GM18873 (cell line): ENCODE results near the gene SGCD.

Experiments
- ATAC-seq: cut with Tn5 transposase; IDR thresholded peaks from one replicate; pipeline ENCODE4 v1.9.1; 2021; ENCODE audit warnings: mild to moderate bottlenecking, moderate library complexity, moderate number of reproducible peaks; ENCODE audit not compliant: unreplicated experiment, low FRiP score

The SGCD gene

DNA sequence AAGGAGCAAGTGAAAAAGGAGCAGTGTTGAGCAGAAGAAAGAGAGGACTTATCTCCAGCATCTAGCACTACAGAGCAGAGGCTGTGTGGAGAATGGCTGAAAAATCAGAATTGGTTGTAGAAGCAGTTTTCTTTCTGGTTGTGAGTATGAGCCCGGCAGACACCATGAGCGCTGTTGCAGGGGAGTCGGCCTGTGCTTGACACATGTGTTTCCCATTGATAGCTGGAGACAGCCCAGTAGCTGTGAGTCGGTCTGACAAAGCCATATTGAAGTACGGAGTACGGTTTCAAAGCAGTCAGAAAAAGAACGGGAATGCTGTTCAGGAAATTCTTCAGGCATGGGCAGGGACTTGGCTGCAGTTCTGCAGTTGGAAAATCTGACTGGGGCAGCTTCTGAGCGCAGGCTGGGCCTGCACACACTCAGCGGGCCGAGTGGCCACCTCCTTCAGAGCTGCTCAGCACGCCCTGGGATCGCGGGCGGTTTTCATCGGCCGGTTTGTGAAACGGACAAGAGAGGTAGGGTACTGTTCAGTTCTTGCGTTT lies at the start of gene SGCD:
Gene SGCD, plus strand, starts transcription at position 447 of the 542 bp plus-strand sequence.
- no peak for ATAC-seq

DNA sequence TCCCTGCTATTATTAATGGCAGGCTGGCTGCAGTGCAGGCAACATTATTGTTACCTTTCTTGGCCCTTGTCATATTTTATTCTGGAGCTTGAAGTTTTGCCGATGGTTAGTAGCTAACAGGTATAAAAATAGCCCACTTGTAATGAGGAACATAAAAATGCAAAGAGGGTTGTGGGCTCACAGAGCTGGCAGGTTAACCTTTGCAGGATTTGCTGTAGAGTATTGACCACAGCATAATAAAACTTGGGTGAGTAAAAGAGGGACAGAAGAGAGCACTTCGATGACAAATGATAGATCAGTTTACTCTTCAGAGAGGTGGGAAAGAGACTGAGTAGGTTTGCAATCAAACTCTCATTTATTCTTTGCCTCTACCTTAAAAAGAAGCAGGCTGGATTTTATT lies 49.7 kb upstream of the SGCD start:
- ATAC-seq = no peak

GRCh38 chr5:156295431-156295830 lies 31.5 kb upstream of the SGCD start:
- ATAC-seq = no peak

GRCh38 chr5:156310115-156310514 lies 16.8 kb upstream of the SGCD start:
- no peak for ATAC-seq

GRCh38 chr5:156312897-156313694 lies 13.9 kb upstream of the SGCD start:
- no peak for ATAC-seq

DNA sequence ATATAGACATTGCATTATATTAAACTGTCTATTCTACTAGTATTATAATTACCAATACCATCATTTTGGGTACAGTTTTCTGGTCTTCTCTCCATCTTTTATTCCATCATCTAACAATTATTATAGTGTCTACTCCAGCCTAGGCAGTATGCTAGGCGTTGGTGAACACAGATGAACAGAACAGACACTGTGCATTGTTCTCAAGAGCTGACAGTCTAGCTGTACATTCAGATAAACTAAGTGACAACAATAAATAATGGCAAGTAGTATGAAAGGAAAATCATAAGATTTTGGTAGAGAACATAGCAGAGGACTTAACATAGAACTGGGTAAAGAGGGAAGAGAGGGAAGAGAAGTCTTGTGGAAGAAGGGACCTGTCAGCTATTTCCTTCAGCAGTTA lies 12.5 kb upstream of the SGCD start:
- no peak for ATAC-seq

DNA sequence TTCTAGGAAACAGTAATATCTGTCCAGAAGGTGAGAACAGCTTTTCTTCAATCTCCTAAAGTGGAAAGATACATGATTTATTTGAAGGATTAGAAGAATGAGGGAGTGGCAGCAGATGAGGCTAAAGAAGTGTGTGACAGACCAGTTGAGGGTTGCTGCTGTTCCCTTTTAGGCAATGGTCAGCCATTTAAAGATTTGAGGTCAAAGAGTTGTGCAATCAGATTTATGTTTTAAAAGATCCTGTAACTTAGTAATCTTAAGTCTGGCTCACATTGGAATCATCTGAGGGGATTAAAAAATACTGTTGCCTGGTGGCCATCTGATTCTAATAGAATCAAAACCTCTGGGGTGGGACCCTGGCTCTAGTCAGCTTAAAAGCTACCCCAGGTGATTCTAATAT lies 4.3 kb upstream of the SGCD start:
- ATAC-seq = no peak

DNA sequence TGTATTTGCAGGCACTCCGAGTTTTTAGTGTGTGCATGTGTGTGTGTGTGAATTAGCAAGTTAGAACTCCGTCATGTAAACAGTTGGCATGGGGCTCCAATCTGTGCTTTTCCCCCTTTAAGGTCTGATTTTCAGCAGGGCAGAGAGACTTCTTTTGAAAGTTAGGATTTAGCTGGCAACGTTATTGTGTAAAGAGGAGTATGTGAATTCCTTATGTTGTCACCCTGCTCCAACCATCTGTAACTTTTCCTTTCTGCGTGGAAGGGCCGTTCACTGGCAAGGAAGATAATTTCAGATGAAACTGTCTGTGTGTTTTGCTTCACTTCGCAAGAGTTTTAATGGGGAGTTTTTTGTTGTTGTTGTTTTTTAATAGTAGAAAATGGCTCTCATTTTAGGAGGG lies 332 bp downstream of the SGCD start:
- no peak for ATAC-seq

DNA sequence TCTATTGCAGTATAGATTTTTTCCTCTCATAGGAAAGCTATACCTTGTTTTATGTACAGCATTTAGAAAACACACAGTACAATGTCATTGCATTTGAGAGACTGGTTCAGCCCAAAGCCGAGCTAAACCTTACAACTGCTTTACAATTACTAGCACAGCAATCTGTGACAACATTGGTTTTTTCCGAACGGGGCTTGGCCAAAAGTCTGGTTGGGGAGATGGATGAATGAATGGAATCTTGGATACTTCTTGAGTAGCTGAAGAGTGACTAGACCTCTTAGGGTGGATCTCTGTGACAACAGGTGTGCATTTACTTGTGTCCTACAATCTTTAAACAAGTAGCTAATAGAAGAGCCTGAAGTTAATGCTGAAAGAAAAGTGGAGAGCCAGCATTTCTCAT lies 1.2 kb downstream of the SGCD start:
- ATAC-seq = no peak

DNA sequence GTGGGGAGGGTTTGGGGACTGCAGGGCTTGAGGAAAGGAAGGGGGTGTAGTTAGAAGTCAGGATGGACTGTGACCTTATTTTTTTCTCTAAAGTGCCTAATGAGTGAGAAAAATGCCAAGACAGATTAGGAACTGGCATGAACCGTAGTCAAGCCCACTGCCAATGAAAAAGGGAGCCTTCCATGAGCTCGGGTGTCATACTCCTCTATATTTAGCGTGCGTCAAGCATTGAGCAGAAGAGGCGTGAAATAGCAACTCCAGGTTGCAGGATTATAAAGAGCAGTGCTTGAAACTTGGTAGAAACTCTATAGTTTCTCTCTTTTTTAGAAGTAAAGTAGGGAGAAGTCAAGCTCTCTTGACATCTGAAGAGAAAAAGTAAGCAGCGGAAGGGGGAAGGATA lies 1.8 kb downstream of the SGCD start:
- ATAC-seq = no peak

- no peak for ATAC-seq
Observed at GRCh38 chr5:156329171-156329611, 2.2 kb downstream of the SGCD start.

GRCh38 chr5:156330141-156330870 lies 3.3 kb downstream of the SGCD start:
- ATAC-seq = no peak

DNA sequence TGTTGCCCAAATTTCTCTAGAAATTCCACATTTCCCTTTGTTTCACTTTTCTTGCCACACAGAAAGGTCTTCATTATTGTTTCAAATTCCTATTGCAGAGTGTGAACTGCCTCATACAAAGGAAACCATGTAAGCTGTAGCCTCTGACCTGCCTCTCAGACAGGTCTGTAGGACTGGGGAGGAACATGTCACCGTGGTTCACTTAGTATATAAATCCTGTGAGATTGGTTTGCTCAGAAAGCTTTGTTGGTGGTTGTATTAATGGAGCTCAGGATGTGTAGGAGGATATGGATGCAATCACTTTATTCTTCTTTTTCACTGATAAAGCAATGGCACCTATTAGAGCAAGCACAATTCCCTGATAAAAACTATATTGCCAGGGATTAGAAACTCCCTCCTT lies 4.2 kb downstream of the SGCD start:
- ATAC-seq = no peak

GRCh38 chr5:156331845-156332244 lies 4.9 kb downstream of the SGCD start:
- ATAC-seq = no peak

DNA sequence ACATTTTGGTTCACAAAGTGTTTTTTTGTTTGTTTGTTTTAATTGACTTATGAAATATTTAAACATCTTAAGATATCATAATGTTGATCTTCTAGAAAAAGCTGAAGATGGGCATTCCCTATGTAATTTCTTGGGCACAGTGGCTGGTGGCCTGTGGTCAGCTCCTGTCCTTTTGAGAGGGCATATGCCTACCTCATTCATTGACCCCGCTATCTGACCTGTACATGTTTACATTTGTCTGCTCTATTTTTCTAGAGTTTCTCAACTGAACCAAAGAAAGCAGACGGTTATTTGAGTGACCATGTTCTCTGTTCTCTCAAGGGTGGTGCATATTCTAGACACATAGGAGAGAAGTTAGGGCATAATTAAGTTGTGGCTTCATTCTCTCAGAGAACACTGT lies 5.3 kb downstream of the SGCD start:
- ATAC-seq = no peak

- ATAC-seq = no peak
Observed at GRCh38 chr5:156339139-156339841, 12.3 kb downstream of the SGCD start.

DNA sequence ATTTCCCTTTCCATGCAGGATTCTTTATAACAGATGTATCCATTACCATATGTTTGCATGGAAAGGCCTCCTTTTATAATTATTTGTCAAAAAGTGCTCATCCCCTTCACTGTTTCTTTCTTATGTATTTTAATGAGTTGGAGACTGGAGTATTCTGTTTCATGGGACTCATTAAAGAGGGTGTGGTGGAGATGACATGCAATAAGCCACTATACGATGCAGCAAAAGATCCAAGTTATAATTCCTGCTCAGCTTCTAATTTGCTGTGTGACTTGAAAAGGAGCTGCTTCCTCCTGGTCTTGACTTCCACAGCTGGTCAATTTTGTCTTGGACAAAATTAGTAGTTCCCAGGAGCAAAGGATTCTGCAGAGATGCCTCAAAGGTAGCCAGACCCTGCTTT lies 13.9 kb downstream of the SGCD start:
- no peak for ATAC-seq

DNA sequence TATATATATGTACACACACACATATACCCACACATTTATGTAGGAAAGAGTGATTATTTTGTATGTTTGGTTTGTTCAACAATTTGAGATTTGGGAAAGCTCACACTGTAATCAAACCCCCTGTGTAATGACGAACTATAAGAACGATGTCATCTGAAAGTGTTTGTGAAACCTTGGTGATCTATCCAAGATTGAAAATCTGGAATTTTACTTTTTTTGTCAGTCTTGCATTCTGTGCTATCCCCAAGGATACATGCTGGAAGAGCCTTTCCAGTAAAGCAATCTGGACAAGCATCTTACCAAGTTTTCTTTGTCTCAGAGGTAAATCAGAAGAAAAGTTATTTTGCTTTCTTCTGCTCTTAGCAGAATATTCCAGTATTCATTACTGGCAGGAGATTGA lies 23.3 kb downstream of the SGCD start:
- no peak for ATAC-seq

- ATAC-seq = no peak
Observed at GRCh38 chr5:156351423-156351822, 24.5 kb downstream of the SGCD start.

- no peak for ATAC-seq
Observed at GRCh38 chr5:156354571-156354970, 27.6 kb downstream of the SGCD start.

DNA sequence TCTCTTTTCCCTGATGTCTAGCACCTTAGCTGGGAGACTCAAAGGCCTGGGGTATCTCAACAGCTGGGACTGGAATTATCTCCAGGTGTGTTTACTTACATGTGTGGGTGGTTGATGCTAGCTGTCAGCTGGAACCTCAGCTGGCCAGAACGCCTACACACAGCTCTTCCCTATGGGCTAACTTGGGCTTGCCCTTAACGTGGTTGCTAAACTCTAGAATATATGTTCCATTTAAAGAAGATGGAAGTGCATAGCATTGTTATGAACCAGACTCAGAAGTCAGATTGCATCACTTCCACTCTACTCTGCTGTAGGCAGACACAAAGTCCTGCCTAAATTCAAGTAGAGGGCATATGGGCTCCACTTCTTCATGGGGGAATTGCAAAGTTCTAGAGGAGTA lies 29.3 kb downstream of the SGCD start:
- no peak for ATAC-seq
